Spinal cord (tissue), 10 donors: ENCODE data around the gene CCIN. TPM values are rescaled to one million over a fixed set of nuclear protein-coding genes. Genes with fewer than 3 reads are reported as not detected.
A peak's percentile ranks its signal among the peaks of the same experiment; 100 is the strongest.
"Not testable (repeated sequence)": the region's sequence is repeated elsewhere in the genome, so short reads cannot be mapped to it uniquely, and the experiment has no call there.

Experiments
- DNase-seq, 6 donors: peaks; one replicate each; pipeline versions ENCODE4 v3.0.0 to v3.0.0-alpha.2; 2013 to 2015; ENCODE audit warnings: low spot score in 6 of 6, low read depth in 4 of 6
- H3K27ac ChIP-seq: one replicate; pipeline ENCODE4 v1.5.1; 2013; ENCODE audit warnings: low read depth, low read length, control low read depth
- H3K27me3 ChIP-seq: one replicate; pipeline ENCODE4 v1.6.1; 2013; ENCODE audit warnings: low read length; ENCODE audit not compliant: control insufficient read depth, insufficient read depth
- H3K36me3 ChIP-seq: one replicate; pipeline ENCODE4 v1.6.1; 2013; ENCODE audit warnings: low read length; ENCODE audit not compliant: control insufficient read depth, insufficient read depth
- H3K4me1 ChIP-seq: one replicate; pipeline ENCODE4 v1.6.1; 2013; ENCODE audit warnings: low read length; ENCODE audit not compliant: control insufficient read depth, insufficient read depth
- H3K4me3 ChIP-seq: one replicate; pipeline ENCODE4 v1.5.1; 2013; ENCODE audit warnings: low read depth, low read length, control low read depth
- H3K9me3 ChIP-seq: one replicate; pipeline ENCODE4 v1.6.1; 2013; ENCODE audit warnings: low read length; ENCODE audit not compliant: control insufficient read depth, insufficient read depth
- WGBS: methylation state at CpG from one replicate; pipeline ENCODE4 v1.1.5; 2013; ENCODE audit warnings: missing lambda C conversion rate; ENCODE audit not compliant: insufficient coverage; 5-methylcytosine and 5-hydroxymethylcytosine counted together
- polyA plus RNA-seq, 2 donors: library from polyadenylated mRNA; unstranded; fragments of 120-200 nt; gene quantifications; one replicate each; pipeline ENCODE4 v1.2.1, GENCODE V29; 2013; ENCODE audit not compliant: insufficient read length in 2 of 2
- total RNA-seq, 2 donors: library from RNA; depleted of rRNA in 1 of 2; stranded (reverse); fragments of 120-200 nt in 1 of 2; fragments of >200 nt in 1 of 2; gene quantifications; one replicate each; pipeline versions ENCODE4 v1.2.3 to v1.2.4, GENCODE V29; 2013 to 2014
- donor health status: healthy.

CCIN gene
- total and polyA plus RNA-seq, 4 donors = 0.35 to 0.50 (median 0.40) TPM

- no peak overlapping the region for H3K4me3 ChIP-seq
- DNase-seq = no peak
- no peaks in the 10 kb centered on the region for H3K27me3 ChIP-seq
- H3K36me3 ChIP-seq = peaks cover 9% of the 10 kb centered on the region
- 100% methylated on average over 3 of the region's 6 CpGs for WGBS
- peaks cover 16% of the 10 kb centered on the region for H3K4me1 ChIP-seq
- no peak overlapping the region for H3K27ac ChIP-seq
- H3K9me3 ChIP-seq = no peaks in the 10 kb centered on the region
Observed at GRCh38 chr9:36156116-36156515, 13.1 kb upstream of the CCIN start.

- WGBS = no CpG with 5 or more reads among the region's 2 CpGs
- no peak for DNase-seq
- no peaks in the 10 kb centered on the region for H3K27me3 ChIP-seq
- no peak overlapping the region for H3K4me3 ChIP-seq
- H3K4me1 ChIP-seq = peaks cover 18% of the 10 kb centered on the region
- H3K9me3 ChIP-seq = no peaks in the 10 kb centered on the region
- H3K36me3 ChIP-seq = no peaks in the 10 kb centered on the region
- no peak overlapping the region for H3K27ac ChIP-seq
Observed at GRCh38 chr9:36158122-36158521, 11.1 kb upstream of the CCIN start.

GRCh38 chr9:36158917-36159316 lies 10.3 kb upstream of the CCIN start:
- Histone ChIP-seq H3K9me3 (no peaks in the 10 kb centered on the region), H3K27ac (no peak overlapping the region), H3K4me1 (peaks cover 26% of the 10 kb centered on the region), H3K27me3 (no peaks in the 10 kb centered on the region), H3K36me3 (no peaks in the 10 kb centered on the region), H3K4me3 (no peak overlapping the region)
- WGBS = 92% methylated on average over 3 of the region's 7 CpGs
- DNase-seq = no peak

- not testable (repeated sequence) for DNase-seq, H3K27ac ChIP-seq, H3K36me3 ChIP-seq, H3K27me3 ChIP-seq, H3K4me3 ChIP-seq, H3K9me3 ChIP-seq
- WGBS = 92% methylated on average over 2 of the region's 4 CpGs
- peaks cover 31% of the 10 kb centered on the region for H3K4me1 ChIP-seq
Observed at GRCh38 chr9:36159509-36159908, 9.7 kb upstream of the CCIN start.

- peaks cover 31% of the 10 kb centered on the region for H3K4me1 ChIP-seq
- not testable (repeated sequence) for H3K36me3 ChIP-seq, H3K4me3 ChIP-seq, H3K27me3 ChIP-seq, H3K27ac ChIP-seq, DNase-seq, H3K9me3 ChIP-seq
- 92% methylated on average over 6 of the region's 11 CpGs for WGBS
Observed at GRCh38 chr9:36160126-36160525, 9.1 kb upstream of the CCIN start.

GRCh38 chr9:36161187-36161586 lies 8.0 kb upstream of the CCIN start:
- H3K27ac ChIP-seq = peak overlapping the region; percentile 33
- H3K36me3 ChIP-seq = no peaks in the 10 kb centered on the region
- H3K9me3 ChIP-seq = no peaks in the 10 kb centered on the region
- DNase-seq = no peak
- WGBS = 95% methylated on average over 2 of the region's 2 CpGs
- no peak overlapping the region for H3K4me3 ChIP-seq
- peaks cover 38% of the 10 kb centered on the region for H3K4me1 ChIP-seq
- no peaks in the 10 kb centered on the region for H3K27me3 ChIP-seq

GRCh38 chr9:36162211-36162738 lies 6.9 kb upstream of the CCIN start:
- 82% methylated on average over 14 of the region's 17 CpGs for WGBS
- Histone ChIP-seq H3K4me3 (no peak overlapping the region), H3K27ac (peak overlapping the region; percentile 90), H3K4me1 (peaks cover 45% of the 10 kb centered on the region), H3K9me3 (no peaks in the 10 kb centered on the region), H3K27me3 (no peaks in the 10 kb centered on the region), H3K36me3 (no peaks in the 10 kb centered on the region)
- no peak for DNase-seq

GRCh38 chr9:36163049-36163785 lies 6.0 kb upstream of the CCIN start:
- WGBS = 20% methylated on average over 7 of the region's 9 CpGs
- H3K4me3 ChIP-seq = no peak overlapping the region

GRCh38 chr9:36163786-36164170 lies 5.4 kb upstream of the CCIN start:
- no peaks in the 10 kb centered on the region for H3K27me3 ChIP-seq
- no peak overlapping the region for H3K4me3 ChIP-seq
- 50% methylated on average over 4 of the region's 4 CpGs for WGBS
- DNase-seq = no peak
- peak overlapping the region; percentile 90 for H3K27ac ChIP-seq
- H3K4me1 ChIP-seq = peaks cover 45% of the 10 kb centered on the region
- no peaks in the 10 kb centered on the region for H3K9me3 ChIP-seq
- H3K36me3 ChIP-seq = no peaks in the 10 kb centered on the region

More at GRCh38 chr9:36163049-36163785, 6.0 kb upstream of the CCIN start:
- peak in 5 of 6 donors; percentile 77 to 95 (median 85) for DNase-seq
- Histone ChIP-seq H3K27ac (peak overlapping the region; percentile 90), H3K9me3 (no peaks in the 10 kb centered on the region), H3K36me3 (no peaks in the 10 kb centered on the region), H3K4me1 (peaks cover 45% of the 10 kb centered on the region), H3K27me3 (no peaks in the 10 kb centered on the region)

- peaks cover 45% of the 10 kb centered on the region for H3K4me1 ChIP-seq
- no peak overlapping the region for H3K4me3 ChIP-seq
- H3K36me3 ChIP-seq = no peaks in the 10 kb centered on the region
- H3K27ac ChIP-seq = peak overlapping the region; percentile 90
- 33% methylated on average over 1 of the region's 6 CpGs for WGBS
- DNase-seq = peak in 2 of 6 donors; percentile 30 to 32
- H3K9me3 ChIP-seq = no peaks in the 10 kb centered on the region
- no peaks in the 10 kb centered on the region for H3K27me3 ChIP-seq
Observed at GRCh38 chr9:36164372-36164771, 4.8 kb upstream of the CCIN start.
